T-helper 17 cell (primary cell): ENCODE measurements around the gene FOXO3. TPM values are rescaled to one million over a fixed set of nuclear protein-coding genes. Genes with fewer than 3 reads are reported as not detected.
A peak's percentile ranks its signal among the peaks of the same experiment; 100 is the strongest.
"Not testable (repeated sequence)": the region's sequence is repeated elsewhere in the genome, so short reads cannot be mapped to it uniquely, and the experiment has no call there.

ENCODE experiments used
- ATAC-seq: fragments of 150-1000 bp; cut with Tn5 transposase; 2 replicates; pipeline ENCODE4 v1.10.0; 2021; ENCODE audit warnings: mild to moderate bottlenecking, moderate library complexity
- DNase-seq, 3 donors: peaks; one replicate each; pipeline versions ENCODE4 v3.0.0 to v3.0.0-alpha.2; 2020 to 2021
- H3K9me3 ChIP-seq: one replicate; pipeline ENCODE4 v1.7.0; 2013; ENCODE audit warnings: low read length, mild to moderate bottlenecking; ENCODE audit not compliant: control insufficient read depth, poor library complexity, severe bottlenecking
- H3K27ac Mint-ChIP-seq: one replicate; pipeline ENCODE4 v1.8.0; 2022; ENCODE audit warnings: mild to moderate bottlenecking, moderate library complexity, mixed read lengths
- H3K27me3 Mint-ChIP-seq: one replicate; pipeline ENCODE4 v1.8.0; 2022; ENCODE audit warnings: mixed read lengths
- H3K36me3 Mint-ChIP-seq: one replicate; pipeline ENCODE4 v1.8.0; 2022; ENCODE audit warnings: low read depth, mixed read lengths
- H3K4me1 Mint-ChIP-seq: one replicate; pipeline ENCODE4 v1.8.0; 2022; ENCODE audit warnings: mild to moderate bottlenecking, mixed read lengths
- H3K4me3 Mint-ChIP-seq: one replicate; pipeline ENCODE4 v1.8.0; 2022; ENCODE audit warnings: mild to moderate bottlenecking, moderate library complexity, mixed read lengths
- total RNA-seq, 4 donors: library from RNA in 2 of 4; stranded (reverse) in 2 of 4; gene quantifications; one replicate each; pipeline ENCODE4 v1.2.3 and lab custom pipeline; 2022 to 2026

Gene FOXO3
- total RNA-seq = 10 to 100 TPM; 22.6 to 34.1 TPM
- total RNA-seq (lab: John Stamatoyannopoulos, UW) = 46.2 to 60.3 reads per million in 2 donors

- Mint-ChIP-seq H3K4me3 (peak within 1 kb of the TSS; percentile 91), H3K36me3 (no peaks in the 10 kb centered on the region), H3K27me3 (no peaks in the 10 kb centered on the region), H3K4me1 (peaks cover 34% of the 10 kb centered on the region), H3K27ac (peak within 1 kb of the TSS; percentile 94)
- peak; percentile 44 to 72 (median 70) for DNase-seq
- ATAC-seq = peak; percentile 4
- no peaks in the 10 kb centered on the region for H3K9me3 ChIP-seq
These were observed at the start of gene FOXO3 for GRCh38 chr6:108560463-108561308. Gene FOXO3 (plus strand): TSS chr6:108560917. CDS start chr6:108561209, 292 bp downstream.

- no peak for ATAC-seq
- Mint-ChIP-seq H3K4me3 (no peak overlapping the region), H3K36me3 (no peaks in the 10 kb centered on the region), H3K4me1 (no peaks in the 10 kb centered on the region), H3K27ac (no peak overlapping the region), H3K27me3 (no peaks in the 10 kb centered on the region)
- no peak for DNase-seq
- H3K9me3 ChIP-seq = no peaks in the 10 kb centered on the region
These were observed 41.8 kb upstream of the FOXO3 start for GRCh38 chr6:108518714-108519576.

- H3K36me3 Mint-ChIP-seq = no peaks in the 10 kb centered on the region
- H3K4me1 Mint-ChIP-seq = no peaks in the 10 kb centered on the region
- H3K27me3 Mint-ChIP-seq = no peaks in the 10 kb centered on the region
- H3K27ac Mint-ChIP-seq = peak overlapping the region; percentile 43
- no peak overlapping the region for H3K4me3 Mint-ChIP-seq
- DNase-seq (no peak), ATAC-seq (no peak)
- no peaks in the 10 kb centered on the region for H3K9me3 ChIP-seq
These were observed 39.1 kb upstream of the FOXO3 start for GRCh38 chr6:108521616-108522107.

- Mint-ChIP-seq H3K27ac (no peak overlapping the region), H3K4me3 (no peak overlapping the region), H3K27me3 (peaks cover 3% of the 10 kb centered on the region), H3K4me1 (no peaks in the 10 kb centered on the region), H3K36me3 (no peaks in the 10 kb centered on the region)
- DNase-seq (no peak), ATAC-seq (no peak)
- no peaks in the 10 kb centered on the region for H3K9me3 ChIP-seq
These were observed 37.0 kb upstream of the FOXO3 start for GRCh38 chr6:108523697-108524096.

DNA sequence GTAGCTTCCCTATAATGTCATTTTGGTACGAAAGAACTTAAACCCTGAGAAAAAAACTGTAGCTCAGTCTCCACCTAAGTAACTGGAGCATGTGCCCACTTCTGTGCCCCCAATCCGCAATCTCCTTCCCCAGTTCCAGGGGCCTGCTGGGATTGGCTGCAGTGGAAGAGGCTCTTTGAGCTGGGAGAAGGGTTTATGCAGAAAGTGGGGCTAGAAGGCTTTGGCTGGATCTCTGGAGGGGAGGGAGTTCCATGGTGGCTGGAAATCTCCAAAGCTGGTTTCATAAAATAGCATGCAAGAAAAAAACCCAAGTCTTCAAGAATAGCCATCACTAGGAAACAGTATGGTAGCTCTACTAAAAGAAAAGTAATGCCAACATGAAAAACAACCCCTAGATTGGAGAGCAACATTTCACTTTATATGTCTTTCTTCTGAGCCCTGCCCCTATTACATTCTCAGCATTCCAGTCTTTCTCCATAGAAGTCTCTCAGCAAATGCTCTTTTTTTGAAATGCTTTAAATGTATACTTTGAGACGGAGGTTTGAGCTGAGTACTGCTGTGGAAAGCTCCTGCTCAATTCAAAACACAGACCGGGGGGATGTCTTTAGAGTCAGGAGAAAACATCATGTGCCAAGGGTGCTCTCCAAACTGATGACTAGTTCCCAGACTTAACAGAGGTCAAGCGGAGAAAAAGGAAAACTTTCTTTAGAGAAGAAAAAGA, 36.0 kb upstream of the FOXO3 start:
- H3K36me3 Mint-ChIP-seq = peaks cover 3% of the 10 kb centered on the region

GRCh38 chr6:108526739-108527174, 34.0 kb upstream of the FOXO3 start:
- no peak overlapping the region for H3K4me3 Mint-ChIP-seq
- H3K27ac Mint-ChIP-seq = no peak overlapping the region
- ATAC-seq (no peak), DNase-seq (no peak)
- peaks cover 11% of the 10 kb centered on the region for H3K27me3 Mint-ChIP-seq
- peaks cover 3% of the 10 kb centered on the region for H3K36me3 Mint-ChIP-seq
- no peaks in the 10 kb centered on the region for H3K9me3 ChIP-seq
- no peaks in the 10 kb centered on the region for H3K4me1 Mint-ChIP-seq

More for the DNA sequence above, 36.0 kb upstream of the FOXO3 start:
- Mint-ChIP-seq H3K4me1 (no peaks in the 10 kb centered on the region), H3K27me3 (peaks cover 11% of the 10 kb centered on the region), H3K4me3 (no peak overlapping the region), H3K27ac (no peak overlapping the region)
- ATAC-seq (no peak), DNase-seq (no peak)
- H3K9me3 ChIP-seq = no peaks in the 10 kb centered on the region

GRCh38 chr6:108528878-108529277, 31.8 kb upstream of the FOXO3 start:
- DNase-seq = no peak
- H3K27ac Mint-ChIP-seq = no peak overlapping the region

GRCh38 chr6:108531332-108531731, 29.4 kb upstream of the FOXO3 start:
- H3K27ac Mint-ChIP-seq = no peak overlapping the region
- no peaks in the 10 kb centered on the region for H3K9me3 ChIP-seq
- H3K27me3 Mint-ChIP-seq = peaks cover 11% of the 10 kb centered on the region
- H3K36me3 Mint-ChIP-seq = peaks cover 3% of the 10 kb centered on the region
- ATAC-seq (no peak), DNase-seq (no peak)
- no peak overlapping the region for H3K4me3 Mint-ChIP-seq
- no peaks in the 10 kb centered on the region for H3K4me1 Mint-ChIP-seq

More at GRCh38 chr6:108528878-108529277, 31.8 kb upstream of the FOXO3 start:
- peaks cover 3% of the 10 kb centered on the region for H3K36me3 Mint-ChIP-seq
- H3K27me3 Mint-ChIP-seq = peaks cover 11% of the 10 kb centered on the region
- no peaks in the 10 kb centered on the region for H3K4me1 Mint-ChIP-seq
- no peak for ATAC-seq
- no peak overlapping the region for H3K4me3 Mint-ChIP-seq
- no peaks in the 10 kb centered on the region for H3K9me3 ChIP-seq

- DNase-seq (no peak), ATAC-seq (no peak)
- Mint-ChIP-seq H3K36me3 (peaks cover 2% of the 10 kb centered on the region), H3K27me3 (peaks cover 11% of the 10 kb centered on the region), H3K4me3 (no peak overlapping the region), H3K27ac (no peak overlapping the region), H3K4me1 (no peaks in the 10 kb centered on the region)
- H3K9me3 ChIP-seq = no peaks in the 10 kb centered on the region
These were observed 25.5 kb upstream of the FOXO3 start for GRCh38 chr6:108535114-108535742.

DNA sequence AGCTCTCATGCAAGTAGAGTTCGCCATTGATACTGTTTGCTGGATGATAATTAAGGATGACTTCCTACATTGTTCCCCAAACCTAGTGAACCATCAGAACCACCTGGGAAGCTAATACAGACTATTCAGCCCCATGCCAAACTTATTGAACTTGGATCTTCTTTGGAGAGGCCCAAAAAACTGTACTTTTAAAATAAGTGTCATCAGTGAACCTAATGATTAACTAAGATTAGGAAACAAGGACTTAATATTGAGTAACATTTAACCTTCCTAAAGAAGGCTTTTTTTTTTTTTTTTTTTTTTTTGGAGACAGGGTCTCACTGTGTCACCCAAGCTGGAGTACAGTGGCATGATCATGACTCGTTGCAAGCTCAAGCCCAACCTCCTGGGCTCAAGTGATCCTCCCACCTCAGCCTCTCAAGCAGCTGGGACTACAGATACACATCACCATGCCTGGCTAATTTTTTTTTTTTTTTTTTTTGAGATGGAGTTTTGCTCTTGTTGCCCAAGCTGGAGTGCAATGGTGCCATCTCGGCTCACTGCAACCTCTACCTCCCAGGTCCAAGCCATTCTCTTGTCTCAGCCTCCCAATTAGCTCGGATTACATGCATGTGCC, 24.7 kb upstream of the FOXO3 start:
- H3K36me3 Mint-ChIP-seq, DNase-seq, H3K4me1 Mint-ChIP-seq, H3K27ac Mint-ChIP-seq, ATAC-seq, H3K4me3 Mint-ChIP-seq, H3K9me3 ChIP-seq: not testable (repeated sequence)
- H3K27me3 Mint-ChIP-seq = peaks cover 11% of the 10 kb centered on the region

DNA sequence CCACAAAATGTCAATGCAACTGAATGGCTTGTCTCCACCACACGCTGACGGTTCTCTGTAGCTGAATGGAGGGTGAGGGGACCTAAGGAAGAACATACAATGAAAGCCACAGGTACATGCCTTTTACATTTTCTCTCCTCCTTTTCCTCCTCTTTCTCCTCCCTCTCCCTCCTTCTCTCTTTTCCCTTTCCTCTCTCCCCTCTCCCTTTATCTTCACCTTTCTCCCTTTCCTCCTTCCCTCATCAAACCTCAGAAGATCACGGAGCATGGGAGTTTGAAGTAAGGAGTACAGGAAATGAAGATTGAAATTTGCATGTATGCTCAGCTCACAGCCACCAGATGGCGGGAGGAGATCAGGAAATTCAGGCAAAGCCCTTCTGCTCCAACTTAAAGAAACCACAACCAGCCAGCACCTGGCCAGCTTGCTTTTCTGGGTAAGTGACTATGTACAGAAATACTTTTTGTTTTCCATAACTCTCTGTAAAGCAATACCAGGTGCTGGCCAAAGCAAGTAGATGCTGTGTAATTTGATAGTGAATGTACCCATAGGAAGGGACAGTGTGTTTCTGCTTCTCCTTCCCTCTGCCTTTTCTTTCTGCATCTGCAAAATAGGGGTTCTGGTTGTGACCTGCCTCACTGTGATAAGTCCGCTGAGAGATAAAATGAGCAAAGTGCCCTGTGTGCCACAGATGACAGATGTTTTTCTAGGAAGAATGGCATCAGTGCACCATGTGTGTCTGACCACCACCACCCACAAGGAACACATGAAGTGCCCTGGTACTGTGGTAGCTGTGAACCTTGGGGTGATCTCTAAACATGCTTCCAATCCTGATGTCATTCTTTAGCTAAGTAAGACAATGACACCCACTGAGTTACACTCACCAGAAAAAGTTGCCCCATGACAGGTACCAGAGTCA, 18.6 kb upstream of the FOXO3 start:
- Mint-ChIP-seq H3K4me1 (peaks cover 8% of the 10 kb centered on the region), H3K27ac (no peak overlapping the region), H3K4me3 (peak overlapping the region; percentile 45), H3K36me3 (peaks cover 2% of the 10 kb centered on the region), H3K27me3 (peaks cover 20% of the 10 kb centered on the region)
- no peaks in the 10 kb centered on the region for H3K9me3 ChIP-seq
- DNase-seq = peak; percentile 41 to 51 (median 43)
- peak; percentile 86 for ATAC-seq
